Suprapubic skin (tissue), 4 donors: ENCODE results near the gene BSG. TPM values are rescaled to one million over a fixed set of nuclear protein-coding genes. Genes with fewer than 3 reads are reported as not detected.

Source experiments
- DNase-seq, 2 donors: peaks; one replicate each; pipeline ENCODE4 v3.0.0-alpha.2; 2019; ENCODE audit warnings: low spot score in 2 of 2
- H3K27ac ChIP-seq: fragments of 200-600 bp; sonication (generic); one replicate; pipeline ENCODE4 v1.5.1; 2019
- H3K27me3 ChIP-seq: fragments of 200-600 bp; sonication (generic); one replicate; pipeline ENCODE4 v1.5.1; 2019
- H3K36me3 ChIP-seq: fragments of 200-600 bp; sonication (generic); one replicate; pipeline ENCODE4 v1.5.1; 2019
- H3K4me1 ChIP-seq: fragments of 200-600 bp; sonication (generic); one replicate; pipeline ENCODE4 v1.5.1; 2019
- H3K4me3 ChIP-seq: fragments of 200-600 bp; sonication (generic); one replicate; pipeline ENCODE4 v1.5.1; 2019; ENCODE audit warnings: mild to moderate bottlenecking
- H3K9me3 ChIP-seq: fragments of 200-600 bp; sonication (generic); one replicate; pipeline ENCODE4 v1.5.1; 2019
- CTCF ChIP-seq, 2 donors: fragments of 200-600 bp in 1 of 2; fragments of 450-650 bp in 1 of 2; sonication (generic) in 1 of 2; IDR thresholded peaks; one replicate each; pipeline ENCODE4 v1.5.1; 2016 to 2019; ENCODE audit warnings: antibody characterized with exemption in 2 of 2, mild to moderate bottlenecking in 1 of 2, moderate library complexity in 1 of 2
- EP300 ChIP-seq: sonication (generic); formaldehyde crosslinking; IDR thresholded peaks from one replicate; pipeline ENCODE4 v1.6.1; 2017; ENCODE audit warnings: antibody characterized with exemption
- POLR2A ChIP-seq, 2 donors: fragments of 450-650 bp; IDR thresholded peaks; one replicate each; pipeline ENCODE4 v1.6.1; 2017; ENCODE audit warnings: antibody characterized with exemption in 2 of 2, mild to moderate bottlenecking in 2 of 2, moderate library complexity in 2 of 2
- POLR2AphosphoS5 ChIP-seq, 3 donors: sonication (generic); formaldehyde crosslinking; IDR thresholded peaks; one replicate each; pipeline ENCODE4 v1.6.1; 2017; ENCODE audit warnings: antibody characterized with exemption in 3 of 3
- WGBS: methylation state at CpG from one replicate; pipeline ENCODE4 v1.1.5; 2018; 5-methylcytosine and 5-hydroxymethylcytosine counted together
- total RNA-seq, 4 donors: library from RNA; depleted of rRNA; stranded (reverse); fragments of >200 nt; gene quantifications; one replicate each; pipeline ENCODE4 v1.1.0, GENCODE V29; 2016

Gene BSG
- total RNA-seq, 4 donors from 2014 or later: 265 to 314 (median 285) TPM

DNA sequence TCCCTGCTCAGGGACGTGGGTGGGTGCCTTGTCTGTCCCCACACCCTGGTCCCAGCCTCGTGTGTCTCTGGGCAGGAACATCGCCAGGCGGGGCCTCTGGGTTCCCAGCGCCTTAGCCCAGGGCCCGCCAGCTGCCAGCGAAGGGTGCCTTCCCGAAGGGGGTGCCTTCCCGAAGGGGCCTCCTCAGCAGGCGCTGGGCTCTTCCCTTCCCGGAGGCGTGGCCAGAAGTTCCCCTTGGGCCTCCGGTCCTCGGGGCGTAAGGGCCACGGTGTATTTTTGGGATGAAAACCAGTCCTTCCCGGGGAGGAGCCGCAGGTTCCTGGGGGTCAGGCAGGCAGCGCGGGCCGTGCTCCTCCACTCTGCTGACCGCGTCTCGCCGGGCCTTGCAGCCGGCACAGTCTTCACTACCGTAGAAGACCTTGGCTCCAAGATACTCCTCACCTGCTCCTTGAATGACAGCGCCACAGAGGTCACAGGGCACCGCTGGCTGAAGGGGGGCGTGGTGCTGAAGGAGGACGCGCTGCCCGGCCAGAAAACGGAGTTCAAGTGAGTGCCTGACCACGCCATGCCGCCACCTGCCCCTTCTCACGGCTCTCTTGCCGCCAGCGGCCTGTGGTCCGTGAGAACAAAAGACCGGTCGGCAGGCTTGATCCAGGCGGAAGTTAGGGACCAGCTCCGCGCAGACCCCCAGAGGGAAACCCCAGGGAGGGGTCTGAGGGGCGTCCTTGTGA lies 6.9 kb downstream of the BSG start:
- Histone ChIP-seq H3K27ac (no peak overlapping the region), H3K4me1 (peaks cover 46% of the 10 kb centered on the region), H3K36me3 (peaks cover 57% of the 10 kb centered on the region), H3K9me3 (no peaks in the 10 kb centered on the region), H3K27me3 (no peaks in the 10 kb centered on the region), H3K4me3 (no peak overlapping the region)
- TF ChIP-seq POLR2A (IDR thresholded peaks at IDR 0.05): no peak
- no peak for TF ChIP-seq EP300
- no peak for TF ChIP-seq POLR2AphosphoS5 (IDR thresholded peaks at IDR 0.05)
- no peak for TF ChIP-seq CTCF (IDR thresholded peaks at IDR 0.05)
- 88% methylated on average over 16 of the region's 46 CpGs for WGBS
- DNase-seq: peak in 1 of 2 donors; percentile 61

GRCh38 chr19:579842-580155 lies 7.4 kb downstream of the BSG start:
- H3K4me1 ChIP-seq: peaks cover 41% of the 10 kb centered on the region
- no peak for DNase-seq
- H3K27ac ChIP-seq: no peak overlapping the region
- TF ChIP-seq POLR2AphosphoS5 (IDR thresholded peaks at IDR 0.05) (no peak), EP300 (no peak)
- 89% methylated on average over 5 of the region's 11 CpGs for WGBS
- no peaks in the 10 kb centered on the region for H3K27me3 ChIP-seq
- no peak overlapping the region for H3K4me3 ChIP-seq
- H3K9me3 ChIP-seq: no peaks in the 10 kb centered on the region
- H3K36me3 ChIP-seq: peaks cover 57% of the 10 kb centered on the region

GRCh38 chr19:580274-580835 lies 8.0 kb downstream of the BSG start:
- Histone ChIP-seq H3K27ac (no peak overlapping the region), H3K4me1 (peaks cover 35% of the 10 kb centered on the region), H3K27me3 (peaks cover 5% of the 10 kb centered on the region), H3K36me3 (peaks cover 57% of the 10 kb centered on the region), H3K9me3 (no peaks in the 10 kb centered on the region), H3K4me3 (no peak overlapping the region)
- WGBS: 89% methylated on average over 16 of the region's 22 CpGs
- TF ChIP-seq POLR2A (IDR thresholded peaks at IDR 0.05) (no peak), POLR2AphosphoS5 (IDR thresholded peaks at IDR 0.05) (no peak), EP300 (no peak), CTCF (IDR thresholded peaks at IDR 0.05) (no peak)
- peak in 1 of 2 donors; percentile 55 for DNase-seq

DNA sequence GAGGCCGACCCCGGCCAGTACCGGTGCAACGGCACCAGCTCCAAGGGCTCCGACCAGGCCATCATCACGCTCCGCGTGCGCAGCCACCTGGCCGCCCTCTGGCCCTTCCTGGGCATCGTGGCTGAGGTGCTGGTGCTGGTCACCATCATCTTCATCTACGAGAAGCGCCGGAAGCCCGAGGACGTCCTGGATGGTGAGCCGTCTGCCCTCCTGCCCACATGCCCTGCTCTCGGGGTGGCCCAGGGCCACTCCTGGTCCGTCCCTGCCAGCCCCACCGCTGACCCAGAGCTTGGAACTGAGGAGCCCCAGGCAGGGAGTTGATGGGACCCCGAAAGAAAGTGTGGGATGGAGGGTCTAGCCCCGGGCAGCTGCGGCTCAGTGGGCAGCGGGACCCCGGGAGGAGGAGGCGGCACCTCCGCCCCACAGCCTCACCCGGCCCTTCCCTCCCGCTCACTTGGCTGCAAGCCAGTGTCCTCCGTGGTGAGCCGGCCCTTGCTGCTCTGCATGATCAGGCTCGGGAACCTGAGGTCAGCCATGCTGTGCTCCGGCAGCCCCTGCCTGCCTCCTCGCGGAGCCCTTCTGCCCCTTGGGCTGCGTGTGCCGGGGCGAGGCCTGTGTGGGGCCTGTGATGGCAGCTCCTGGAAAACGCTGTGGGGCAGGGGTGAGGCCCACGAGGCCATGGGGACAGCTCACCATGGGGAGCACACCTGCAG lies 9.2 kb downstream of the BSG start:
- Histone ChIP-seq H3K27me3 (peaks cover 13% of the 10 kb centered on the region), H3K27ac (no peak overlapping the region), H3K9me3 (no peaks in the 10 kb centered on the region), H3K4me1 (peaks cover 23% of the 10 kb centered on the region), H3K4me3 (no peak overlapping the region), H3K36me3 (peaks cover 57% of the 10 kb centered on the region)
- TF ChIP-seq POLR2A (IDR thresholded peaks at IDR 0.05): no peak
- TF ChIP-seq CTCF (IDR thresholded peaks at IDR 0.05): no peak
- TF ChIP-seq EP300: no peak
- no peak for TF ChIP-seq POLR2AphosphoS5 (IDR thresholded peaks at IDR 0.05)
- WGBS: 90% methylated on average over 6 of the region's 40 CpGs
- DNase-seq: peak in 1 of 2 donors; percentile 57

GRCh38 chr19:582497-583197 lies 10.3 kb downstream of the BSG start:
- peaks cover 14% of the 10 kb centered on the region for H3K4me1 ChIP-seq
- peaks cover 24% of the 10 kb centered on the region for H3K27me3 ChIP-seq
- no peak overlapping the region for H3K27ac ChIP-seq
- no peaks in the 10 kb centered on the region for H3K9me3 ChIP-seq
- no peak overlapping the region for H3K4me3 ChIP-seq
- DNase-seq: peak in 1 of 2 donors; percentile 56
- TF ChIP-seq POLR2A (IDR thresholded peaks at IDR 0.05) (no peak), POLR2AphosphoS5 (IDR thresholded peaks at IDR 0.05) (no peak), CTCF (IDR thresholded peaks at IDR 0.05) (no peak), EP300 (no peak)
- 80% methylated on average over 27 of the region's 31 CpGs for WGBS
- peaks cover 55% of the 10 kb centered on the region for H3K36me3 ChIP-seq
